ENCODE results near the gene SSTR1.
A peak's percentile ranks its signal among the peaks of the same experiment; 100 is the strongest.
"Not testable (repeated sequence)": the region's sequence is repeated elsewhere in the genome, so short reads cannot be mapped to it uniquely, and the experiment has no call there.

SSTR1 gene, protein sequence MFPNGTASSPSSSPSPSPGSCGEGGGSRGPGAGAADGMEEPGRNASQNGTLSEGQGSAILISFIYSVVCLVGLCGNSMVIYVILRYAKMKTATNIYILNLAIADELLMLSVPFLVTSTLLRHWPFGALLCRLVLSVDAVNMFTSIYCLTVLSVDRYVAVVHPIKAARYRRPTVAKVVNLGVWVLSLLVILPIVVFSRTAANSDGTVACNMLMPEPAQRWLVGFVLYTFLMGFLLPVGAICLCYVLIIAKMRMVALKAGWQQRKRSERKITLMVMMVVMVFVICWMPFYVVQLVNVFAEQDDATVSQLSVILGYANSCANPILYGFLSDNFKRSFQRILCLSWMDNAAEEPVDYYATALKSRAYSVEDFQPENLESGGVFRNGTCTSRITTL

DNA sequence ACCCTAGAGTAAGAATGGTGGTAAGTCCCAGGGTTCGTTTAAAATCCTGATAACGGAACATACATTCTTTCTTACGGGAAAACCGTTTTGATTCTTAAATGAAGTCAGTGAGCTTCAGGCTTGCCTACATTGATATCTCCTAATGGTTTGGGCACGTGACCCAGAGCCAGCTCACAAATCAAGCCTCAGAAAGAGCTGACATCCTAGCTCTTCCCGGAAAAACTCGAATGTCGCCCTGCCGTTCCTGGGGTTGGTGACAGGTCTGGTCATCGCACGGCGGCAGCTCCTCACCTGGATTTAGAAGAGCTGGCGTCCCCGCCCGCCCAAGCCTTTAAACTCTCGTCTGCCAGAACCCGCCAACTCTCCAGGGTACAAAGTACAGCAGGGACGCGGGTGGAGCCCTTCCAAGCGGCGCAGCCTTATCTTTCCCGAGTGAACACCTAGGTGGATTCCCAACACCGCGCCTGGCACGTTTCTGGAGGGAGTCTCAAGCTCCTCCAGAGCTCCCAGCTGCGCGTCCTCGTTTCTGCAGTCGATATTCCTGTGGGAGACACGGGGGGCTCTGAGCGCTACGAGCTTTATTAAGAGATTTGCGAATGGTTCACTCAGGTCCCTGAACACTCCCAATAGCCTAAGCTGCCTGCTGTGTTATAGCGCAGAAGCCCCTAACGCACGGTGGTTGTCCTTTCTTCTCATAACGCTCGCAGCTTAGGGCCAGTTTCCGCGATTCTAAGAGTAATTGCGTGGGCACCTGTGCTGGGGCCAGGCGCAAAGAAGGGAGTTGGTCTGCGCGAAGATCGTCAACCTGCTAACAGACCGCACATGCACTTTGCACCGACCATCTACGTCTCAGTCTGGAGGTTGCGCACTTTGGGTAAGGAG is at the start of gene SSTR1:
SSTR1 (plus strand) TSS at position 169 of the 882 bp plus-strand sequence. CDS start 1,486 bp downstream, outside the sequence.
- DNase-seq (ENCODE audit: low spot score), result peak; percentile 76

DNA sequence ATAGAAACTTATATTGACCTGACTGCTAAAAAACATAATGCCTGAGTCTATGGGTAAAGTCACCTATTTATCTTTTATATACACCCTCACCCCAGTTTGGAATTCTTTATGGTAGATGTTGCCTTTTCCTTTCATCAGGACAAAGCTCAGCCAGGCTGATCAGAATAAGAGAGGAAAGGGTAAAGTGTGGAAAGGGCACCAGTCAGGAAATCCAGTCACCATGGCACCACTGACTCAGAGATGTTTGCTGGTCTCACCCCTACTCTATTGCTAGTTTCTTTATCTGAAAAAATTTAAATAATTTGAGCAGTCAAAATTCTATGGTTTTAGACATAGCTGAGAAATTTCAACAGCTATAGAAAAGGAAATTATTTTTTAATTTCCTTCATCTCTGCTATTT is 49.2 kb upstream of the SSTR1 start:
- DNase-seq (ENCODE audit: low spot score), result no peak

DNA sequence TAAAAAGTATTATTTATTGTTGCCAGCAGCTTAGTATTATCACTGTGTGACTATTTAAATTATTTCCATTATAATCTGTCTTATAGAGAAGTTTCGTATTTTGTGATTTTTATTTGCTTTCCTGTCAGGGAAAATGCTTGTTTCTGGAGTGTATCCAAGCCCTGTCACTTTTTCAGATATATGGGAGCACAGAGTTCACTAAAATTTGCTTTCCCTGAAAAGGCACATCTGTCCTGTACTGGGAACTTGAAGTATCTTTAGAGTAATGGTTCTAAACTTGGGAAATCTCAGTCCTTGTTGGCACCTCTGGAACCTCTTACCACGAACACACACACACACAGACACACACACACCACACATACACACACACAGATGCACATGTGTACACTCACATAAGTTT is 39.3 kb upstream of the SSTR1 start:
- no peak for DNase-seq (ENCODE audit: low spot score)

DNA sequence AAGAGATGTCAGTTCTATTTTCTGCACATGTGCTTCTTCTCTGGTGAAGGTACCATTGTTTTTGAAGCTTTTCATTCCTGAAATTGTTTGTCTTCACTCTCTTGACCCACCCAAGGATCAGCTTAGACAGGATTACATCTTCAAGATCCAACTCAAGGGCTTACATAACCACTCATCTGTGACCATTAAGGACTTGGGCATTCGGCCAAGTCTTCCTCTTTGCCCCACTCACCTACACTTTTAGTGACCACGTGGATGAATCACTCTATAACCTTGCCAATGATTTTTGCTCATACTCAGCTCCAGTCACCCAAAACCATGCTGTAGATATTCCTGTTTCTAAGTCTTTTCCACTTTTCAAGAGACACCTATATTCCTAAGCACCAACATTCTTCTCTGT is 36.5 kb upstream of the SSTR1 start:
- no peak for DNase-seq (ENCODE audit: low spot score)

DNA sequence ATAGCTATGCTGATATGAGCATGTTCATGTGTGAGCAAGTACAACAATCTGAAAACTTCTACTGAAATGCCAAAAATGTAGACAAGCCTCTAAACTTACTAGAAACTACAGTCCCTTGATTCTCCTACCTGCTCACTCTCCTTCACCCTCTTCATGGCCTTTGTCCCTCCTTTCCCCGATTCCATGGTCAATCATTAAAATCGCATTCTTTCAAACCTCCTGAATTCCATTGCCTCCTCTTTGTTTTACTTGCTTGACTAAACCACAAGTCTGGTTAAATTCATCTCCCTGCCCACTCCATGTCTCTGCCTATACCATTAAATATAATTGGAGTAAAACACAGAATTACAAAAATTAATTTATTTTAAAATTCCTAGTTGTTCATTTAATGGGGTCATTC is 33.0 kb upstream of the SSTR1 start:
- DNase-seq (ENCODE audit: low spot score), result no peak

GRCh38 chr14:38175658-38176057 is 32.0 kb upstream of the SSTR1 start:
- DNase-seq (ENCODE audit: low spot score), result no peak

DNA sequence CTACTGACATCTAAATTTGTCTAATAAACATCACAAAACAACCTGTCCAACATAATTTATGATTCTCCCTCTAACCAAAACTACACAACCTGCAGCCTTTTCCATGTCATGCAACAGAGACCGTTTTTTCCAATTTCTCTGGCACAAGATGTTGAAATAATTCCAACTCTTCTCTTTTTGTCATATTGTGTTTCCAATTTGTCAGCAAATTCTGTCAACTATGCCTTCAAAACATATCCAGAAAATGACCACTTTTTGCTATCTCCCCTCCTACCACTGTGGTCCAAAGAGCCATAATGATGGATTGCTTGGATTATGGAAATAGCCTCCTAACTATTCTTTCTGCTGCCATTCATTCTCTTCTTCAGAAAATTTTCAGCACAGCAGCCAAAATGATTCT is 31.3 kb upstream of the SSTR1 start:
- no peak for DNase-seq (ENCODE audit: low spot score)

DNA sequence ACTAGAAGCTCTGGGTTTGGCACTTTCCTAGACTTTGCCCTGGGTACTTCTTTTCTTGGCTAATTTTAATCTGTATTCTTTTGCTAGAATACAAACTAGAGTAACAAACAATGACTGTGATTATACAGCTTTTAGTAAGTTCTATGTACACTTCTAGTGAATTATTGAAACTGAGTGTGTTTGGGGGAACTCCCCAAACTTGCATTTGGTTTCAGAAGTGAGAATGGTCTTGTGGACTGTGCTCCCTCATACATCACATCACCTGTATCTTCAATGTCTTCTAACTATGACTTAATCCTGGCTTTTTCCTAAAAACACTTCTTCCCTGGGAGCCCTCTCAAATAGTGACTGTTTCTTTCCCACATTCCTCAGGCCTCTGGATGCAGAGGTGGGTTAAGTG is 23.6 kb upstream of the SSTR1 start:
- DNase-seq (ENCODE audit: low spot score), result no peak

DNA sequence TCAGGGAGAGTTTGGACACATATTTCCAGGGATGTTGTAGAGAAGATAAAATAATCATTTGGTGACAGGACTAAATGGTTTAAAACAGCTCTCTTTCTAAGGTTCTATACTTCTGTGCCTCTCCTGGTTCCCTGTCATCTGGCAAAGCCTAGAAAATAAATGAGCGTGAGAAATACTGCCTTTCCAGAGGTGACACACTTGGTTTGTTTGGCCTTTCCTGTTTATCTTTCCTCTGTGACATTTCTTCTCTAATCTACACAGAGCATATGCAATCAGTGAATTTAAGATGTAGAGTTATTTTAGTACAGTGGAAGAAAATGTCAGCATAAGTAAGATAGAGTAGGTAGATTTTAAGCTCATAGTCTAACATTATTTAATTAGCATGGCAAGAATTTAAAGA is 22.0 kb upstream of the SSTR1 start:
- DNase-seq (ENCODE audit: low spot score), result no peak

GRCh38 chr14:38186216-38186615 is 21.5 kb upstream of the SSTR1 start:
- DNase-seq (ENCODE audit: low spot score), result no peak

DNA sequence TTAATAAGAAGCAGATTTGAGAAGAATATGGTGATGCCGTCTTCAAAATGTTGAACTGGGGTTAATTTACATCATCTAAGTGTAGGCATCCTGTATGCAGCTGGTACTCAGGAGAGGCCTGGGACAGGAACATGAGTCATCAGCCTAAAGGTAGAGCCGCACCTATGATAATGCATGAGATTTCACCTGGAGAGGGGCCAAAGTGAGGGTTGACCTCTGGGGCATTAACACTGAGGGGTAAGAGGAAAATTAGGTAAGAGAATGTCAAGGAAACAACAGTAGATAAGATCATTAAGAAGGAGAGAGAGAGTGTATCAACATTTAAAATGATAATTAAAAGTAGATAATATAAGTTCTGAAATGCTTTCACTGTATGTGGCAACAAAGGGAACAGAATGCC is 20.2 kb upstream of the SSTR1 start:
- peak; percentile 29 for DNase-seq (ENCODE audit: low spot score)

GRCh38 chr14:38189930-38190726 is 17.6 kb upstream of the SSTR1 start:
- DNase-seq (ENCODE audit: low spot score), result no peak

GRCh38 chr14:38190846-38191245 is 16.9 kb upstream of the SSTR1 start:
- not testable (repeated sequence) for DNase-seq (ENCODE audit: low spot score)

GRCh38 chr14:38191491-38191890 is 16.2 kb upstream of the SSTR1 start:
- DNase-seq (ENCODE audit: low spot score), result not testable (repeated sequence)

DNA sequence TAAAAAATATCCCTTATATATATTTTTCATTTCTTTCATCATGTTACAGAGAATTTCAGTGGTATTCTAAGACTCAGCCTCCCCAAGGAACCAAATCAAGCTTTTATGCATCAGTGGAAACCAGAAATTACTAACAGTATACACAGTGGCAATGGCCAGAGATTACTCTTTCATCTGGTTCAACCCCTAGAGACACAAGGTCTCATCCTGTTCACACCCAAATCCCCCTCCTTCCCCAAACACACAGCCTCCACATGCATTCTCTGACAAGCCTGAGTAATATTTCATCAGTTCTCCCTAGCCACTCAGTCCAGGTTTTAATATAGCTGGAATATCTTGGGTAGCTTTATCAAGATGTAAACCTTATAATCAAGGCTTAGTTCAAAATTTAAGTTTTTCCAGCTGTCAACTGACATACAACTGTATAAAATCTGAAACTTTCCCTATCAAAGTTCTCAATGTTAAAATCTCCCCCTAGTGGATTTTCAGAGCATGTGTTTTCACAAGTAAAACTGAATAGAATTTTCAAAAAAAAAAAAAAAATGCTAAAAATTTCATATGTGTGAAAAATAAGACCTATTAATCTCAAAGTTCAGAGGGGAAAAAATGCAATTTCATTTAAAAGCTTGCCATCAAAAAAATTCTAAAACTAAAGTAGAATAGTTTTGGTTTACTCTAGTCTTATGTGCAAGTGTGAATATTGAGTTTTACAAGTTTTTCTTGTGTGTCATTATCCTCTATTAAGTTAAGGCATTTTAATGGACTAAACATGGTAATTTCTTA is 10.5 kb upstream of the SSTR1 start:
- peak; percentile 17 for DNase-seq (ENCODE audit: low spot score)

DNA sequence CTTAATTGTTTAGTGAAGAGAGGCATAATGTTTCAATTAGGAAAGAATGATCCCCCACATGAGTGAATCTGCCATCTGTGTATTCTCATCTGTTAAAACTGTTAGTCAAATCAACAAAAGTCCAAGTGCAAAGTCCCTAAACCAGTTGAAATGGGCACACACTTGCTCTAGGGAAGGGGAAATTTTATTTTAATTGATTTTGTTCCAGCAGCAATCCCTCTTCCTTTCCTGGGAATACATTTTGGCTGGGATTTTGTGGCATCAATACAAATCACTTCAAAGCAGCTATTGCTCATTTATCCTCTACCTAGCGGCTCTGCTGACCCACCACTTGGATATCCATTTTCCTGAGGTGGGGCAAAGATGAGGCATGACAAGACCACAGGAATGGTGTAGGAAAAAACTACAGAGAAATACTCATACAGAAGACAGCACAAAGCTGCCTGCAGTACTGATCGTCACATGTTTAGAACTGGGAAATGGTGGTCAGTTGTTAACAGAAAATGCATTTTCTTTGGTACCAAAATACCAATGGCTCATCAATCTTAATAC is 9.8 kb upstream of the SSTR1 start:
- peak; percentile 59 for DNase-seq (ENCODE audit: low spot score)

DNA sequence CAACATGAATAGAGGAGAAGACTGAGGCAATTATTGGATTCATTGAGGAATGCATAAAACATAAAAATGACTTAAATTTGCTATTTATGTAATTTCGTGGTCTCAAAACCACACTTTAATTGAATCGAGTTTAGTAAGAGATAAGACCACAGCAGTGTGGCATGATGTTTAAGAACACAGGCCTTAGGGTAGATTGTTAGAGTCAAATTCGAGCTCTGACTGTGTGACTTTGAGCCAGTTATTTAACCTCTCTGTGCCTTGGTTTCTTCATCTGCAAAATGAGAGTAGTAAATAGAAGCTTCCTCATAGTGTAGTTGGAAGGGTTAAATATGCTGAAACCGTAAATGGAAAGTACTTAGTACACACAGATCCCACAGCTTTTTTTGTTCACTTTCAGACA is 9.3 kb upstream of the SSTR1 start:
- DNase-seq (ENCODE audit: low spot score), result no peak

DNA sequence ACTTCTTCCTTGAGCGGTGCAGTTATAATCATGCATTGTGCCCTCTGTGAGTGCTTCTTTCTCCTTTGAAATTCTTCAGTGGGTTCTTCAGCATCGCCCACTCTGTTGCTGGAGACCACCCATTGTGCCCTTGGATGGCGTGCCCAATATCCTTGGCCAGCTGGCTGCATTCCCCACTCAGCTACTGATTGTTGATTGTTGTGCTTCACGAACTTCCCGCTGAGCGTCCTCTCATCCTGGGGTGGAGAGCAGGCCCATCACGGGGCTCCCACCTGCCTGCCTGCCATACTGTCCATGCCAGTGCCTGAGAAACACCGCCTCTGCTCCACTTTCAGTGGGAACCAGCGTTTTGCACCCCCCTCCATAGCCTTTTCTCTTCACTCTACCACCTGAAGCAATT is 8.6 kb upstream of the SSTR1 start:
- no peak for DNase-seq (ENCODE audit: low spot score)

GRCh38 chr14:38199739-38200138 is 8.0 kb upstream of the SSTR1 start:
- DNase-seq (ENCODE audit: low spot score), result no peak

DNA sequence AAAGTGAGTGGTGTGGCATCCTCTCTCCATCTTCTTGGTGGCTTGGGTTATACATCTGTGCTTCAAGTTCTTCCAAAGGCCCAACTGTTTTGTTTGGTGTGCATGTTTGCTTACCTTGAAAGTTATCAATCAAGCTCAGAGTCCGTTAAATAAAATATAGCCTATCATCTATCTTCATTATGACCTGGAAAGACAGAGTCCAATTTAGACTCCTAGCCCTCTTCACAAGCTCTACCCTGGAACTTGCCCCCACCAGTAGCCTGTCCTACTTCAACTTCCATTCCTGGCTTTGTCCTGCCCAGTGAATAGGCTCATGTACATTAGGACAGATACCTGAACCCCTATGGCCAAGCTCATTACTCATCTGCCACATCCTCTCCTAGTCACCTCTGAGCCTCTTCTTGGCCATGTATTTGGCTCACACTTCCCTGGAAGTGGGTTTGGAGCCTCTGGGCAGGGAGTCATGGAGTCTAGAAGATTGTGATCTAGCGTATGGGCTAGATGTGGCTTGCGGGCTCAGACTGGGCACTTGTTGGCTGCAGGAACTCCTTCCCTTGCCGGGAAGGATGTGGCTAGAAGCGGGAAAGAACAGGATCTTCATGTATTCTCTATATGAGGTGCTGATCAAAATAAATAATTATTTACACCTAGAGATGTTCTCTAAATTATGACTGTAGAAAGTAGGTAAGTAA is 6.4 kb upstream of the SSTR1 start:
- DNase-seq (ENCODE audit: low spot score), result no peak
